HG03565 (cell line): ENCODE results near the gene RILPL1.
"Not testable (repeated sequence)": the region's sequence is repeated elsewhere in the genome, so short reads cannot be mapped to it uniquely, and the experiment has no call there.

Experiments used
- ATAC-seq: cut with Tn5 transposase; IDR thresholded peaks from one replicate; pipeline ENCODE4 v1.9.1; 2021; ENCODE audit warnings: mild to moderate bottlenecking, moderate library complexity; ENCODE audit not compliant: unreplicated experiment

RILPL1 gene, protein sequence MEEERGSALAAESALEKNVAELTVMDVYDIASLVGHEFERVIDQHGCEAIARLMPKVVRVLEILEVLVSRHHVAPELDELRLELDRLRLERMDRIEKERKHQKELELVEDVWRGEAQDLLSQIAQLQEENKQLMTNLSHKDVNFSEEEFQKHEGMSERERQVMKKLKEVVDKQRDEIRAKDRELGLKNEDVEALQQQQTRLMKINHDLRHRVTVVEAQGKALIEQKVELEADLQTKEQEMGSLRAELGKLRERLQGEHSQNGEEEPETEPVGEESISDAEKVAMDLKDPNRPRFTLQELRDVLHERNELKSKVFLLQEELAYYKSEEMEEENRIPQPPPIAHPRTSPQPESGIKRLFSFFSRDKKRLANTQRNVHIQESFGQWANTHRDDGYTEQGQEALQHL

DNA sequence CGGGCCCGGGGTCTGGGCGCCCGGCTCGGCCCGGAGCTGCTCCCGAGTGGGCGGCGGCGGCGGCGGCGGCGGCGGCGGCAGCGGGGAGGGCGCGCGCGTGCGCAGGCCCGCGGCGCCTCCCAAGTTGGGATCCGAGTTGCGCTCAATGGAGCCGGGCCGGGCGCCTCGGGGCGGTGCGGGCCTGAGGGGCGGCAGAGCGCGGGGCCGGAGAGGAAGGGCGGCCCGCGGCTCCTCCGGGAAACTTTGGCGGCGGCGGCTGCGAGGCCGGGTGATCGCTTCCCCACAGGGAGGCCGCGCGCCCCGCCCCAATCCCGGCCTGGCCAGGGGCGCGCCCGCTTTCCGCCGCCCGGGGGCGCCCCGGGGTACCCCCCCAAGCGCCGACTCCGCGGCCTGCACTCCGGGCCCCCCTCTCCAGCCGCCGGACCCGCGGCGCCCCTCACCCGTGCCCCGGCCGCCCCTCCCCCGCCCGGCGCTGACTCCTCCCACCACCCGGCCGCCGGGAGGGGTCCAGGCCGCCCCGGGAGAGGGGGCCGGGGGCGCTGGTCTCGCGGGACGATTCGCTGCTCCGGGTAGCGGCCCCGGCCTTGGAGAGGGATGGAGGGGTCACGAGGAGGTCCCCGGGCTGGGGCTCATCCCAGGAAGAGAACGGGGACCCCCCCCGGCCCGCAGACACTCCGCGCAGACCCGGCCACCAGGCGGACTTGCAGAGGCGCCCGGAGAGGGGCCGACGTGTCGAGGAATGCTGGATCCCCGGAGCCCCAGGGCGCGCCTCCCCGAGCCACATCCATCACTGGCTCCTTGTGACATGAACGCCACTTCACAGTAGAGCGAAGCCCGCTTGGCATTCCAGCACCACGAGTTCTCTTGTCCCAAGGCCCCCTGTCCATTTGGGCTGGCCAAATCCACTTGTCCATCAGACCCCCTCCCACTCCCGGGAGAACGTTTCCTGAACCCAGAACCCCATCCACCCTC lies at the start of gene RILPL1:
Gene RILPL1 (minus strand): TSS at position 48 of the 972 bp plus-strand sequence. CDS start 237 bp downstream, outside the sequence.
- no peak for ATAC-seq

DNA sequence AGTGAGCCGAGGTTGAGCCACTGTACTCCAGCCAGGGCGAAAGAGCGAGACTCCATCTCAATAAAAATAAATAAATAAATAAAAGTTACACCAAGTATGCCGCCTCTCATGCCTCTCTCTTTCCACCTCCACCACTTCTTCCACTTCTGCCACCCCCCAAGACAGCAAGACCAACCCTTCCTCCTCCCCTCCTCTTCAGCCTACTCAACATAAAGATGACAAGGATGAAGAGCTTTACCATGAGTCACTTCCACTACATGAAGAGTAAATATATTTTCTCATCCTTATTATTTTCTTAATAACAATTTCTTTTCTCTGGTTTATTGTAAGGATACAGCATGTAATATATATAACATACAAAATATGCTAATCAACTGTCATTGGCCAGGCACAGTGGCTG lies 47.3 kb upstream of the RILPL1 start:
- no peak for ATAC-seq

DNA sequence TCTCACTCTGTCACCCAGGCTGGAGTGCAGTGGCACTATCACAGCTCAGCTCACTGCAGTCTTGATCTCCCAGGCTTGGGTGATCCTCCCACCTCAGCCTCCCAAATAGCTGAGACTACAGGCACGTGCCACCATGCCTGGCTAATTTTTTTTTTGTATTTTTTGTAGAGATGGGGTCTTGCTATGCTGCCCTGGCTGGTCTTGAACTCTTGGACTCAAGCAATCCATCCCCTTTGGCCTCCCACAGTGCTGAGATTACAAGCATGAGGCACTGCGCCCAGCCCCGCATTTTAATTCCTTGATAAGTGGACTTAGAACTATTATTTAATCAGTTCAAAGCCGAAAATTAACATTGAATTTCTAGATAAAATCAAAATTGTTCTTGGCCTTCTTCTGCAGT lies 45.3 kb upstream of the RILPL1 start:
- ATAC-seq, result not testable (repeated sequence)

DNA sequence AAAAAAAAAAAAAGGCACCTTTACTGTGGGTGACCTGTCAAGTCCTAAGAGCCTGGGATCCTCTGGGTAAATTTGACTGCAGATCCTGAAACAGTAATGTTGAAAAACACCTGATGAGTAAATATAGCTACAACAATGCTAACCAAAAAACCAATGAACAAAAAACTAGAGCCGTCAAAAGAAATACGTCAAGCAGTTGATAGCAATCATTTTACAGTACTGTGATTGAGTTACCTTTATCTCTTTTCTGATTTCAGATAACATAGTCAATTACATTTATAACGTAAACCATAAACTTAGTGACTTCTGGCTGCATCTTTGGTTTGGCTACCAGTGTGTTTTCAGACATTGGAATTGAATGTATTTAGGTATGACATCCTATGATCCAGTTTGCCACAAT lies 44.7 kb upstream of the RILPL1 start:
- no peak for ATAC-seq

DNA sequence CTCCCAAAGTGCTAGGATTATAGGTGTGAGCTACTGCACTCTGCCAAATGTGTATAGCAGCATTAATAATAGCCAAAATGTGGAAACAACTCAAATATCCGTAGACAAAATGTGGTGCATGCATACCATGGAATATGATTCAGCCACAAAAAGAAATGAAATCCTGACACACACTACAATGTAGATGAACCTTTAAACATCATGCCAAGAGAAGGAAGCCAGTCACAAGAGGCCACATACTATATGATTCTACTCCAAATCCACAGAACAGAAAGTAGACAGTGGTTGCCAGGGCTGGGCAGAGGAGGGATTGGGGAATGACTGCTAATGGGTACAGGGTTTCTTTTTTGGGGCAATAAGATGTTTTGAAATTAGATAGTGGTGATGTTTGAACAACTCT lies 43.1 kb upstream of the RILPL1 start:
- no peak for ATAC-seq

DNA sequence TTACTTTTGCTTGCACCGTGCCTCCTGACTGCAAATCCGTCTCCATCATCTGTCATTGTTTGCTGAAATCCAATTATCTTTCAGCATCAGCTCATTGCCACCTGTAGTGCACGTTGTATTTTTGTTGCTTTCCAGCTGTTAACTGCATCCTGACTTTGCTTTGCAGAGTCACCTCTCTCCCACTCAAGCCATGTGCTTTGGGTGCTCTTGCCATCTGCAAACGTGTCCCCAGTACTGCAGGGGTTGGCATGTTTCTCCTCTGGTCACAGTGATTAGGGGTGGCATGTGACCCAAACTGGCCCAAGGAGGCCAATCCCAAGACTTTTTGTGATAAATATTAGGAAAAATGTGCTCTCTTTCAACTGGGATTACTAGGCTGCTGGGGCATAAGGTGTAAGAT lies 40.4 kb upstream of the RILPL1 start:
- ATAC-seq, result no peak

DNA sequence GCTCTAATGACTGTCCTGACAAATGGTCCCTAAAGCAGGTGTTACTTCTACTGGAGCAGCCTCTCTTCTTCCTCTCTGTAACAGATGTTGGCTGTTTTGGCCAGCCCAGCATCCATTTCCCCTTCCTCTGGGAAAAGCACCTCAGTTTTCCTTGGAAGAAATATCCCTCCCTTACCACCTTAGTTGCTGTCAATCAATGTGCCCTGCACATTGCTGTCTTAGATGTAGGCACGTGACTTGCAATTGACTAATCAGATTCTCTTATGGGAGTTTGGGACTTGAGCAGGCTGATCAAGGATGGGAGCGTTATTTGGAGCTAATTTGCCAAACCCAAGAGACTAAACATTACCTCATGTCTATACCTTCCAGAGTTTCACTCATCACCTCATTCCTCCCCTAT lies 38.9 kb upstream of the RILPL1 start:
- no peak for ATAC-seq

DNA sequence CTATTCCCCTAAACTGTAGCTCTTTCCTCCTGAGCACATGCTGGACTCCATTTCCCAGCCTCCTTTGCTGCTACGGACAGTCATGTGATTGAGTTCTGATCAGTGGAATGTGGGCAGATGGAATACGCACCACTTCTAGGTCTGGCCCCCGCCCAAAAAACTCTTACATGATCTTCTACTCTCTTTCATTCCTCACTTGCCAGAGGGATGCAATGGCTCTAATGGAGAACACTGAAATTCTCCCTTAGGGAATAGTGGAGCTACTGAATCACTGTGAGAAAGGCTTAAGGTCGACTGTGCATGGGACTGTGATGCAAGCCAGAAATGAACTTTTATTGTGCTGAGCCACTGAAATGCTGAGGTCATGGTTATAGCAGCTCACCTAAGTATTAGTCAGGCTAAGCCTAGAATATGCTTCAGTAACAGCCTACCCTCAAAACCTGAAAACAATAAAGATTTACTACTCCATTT lies 37.9 kb upstream of the RILPL1 start:
- no peak for ATAC-seq

DNA sequence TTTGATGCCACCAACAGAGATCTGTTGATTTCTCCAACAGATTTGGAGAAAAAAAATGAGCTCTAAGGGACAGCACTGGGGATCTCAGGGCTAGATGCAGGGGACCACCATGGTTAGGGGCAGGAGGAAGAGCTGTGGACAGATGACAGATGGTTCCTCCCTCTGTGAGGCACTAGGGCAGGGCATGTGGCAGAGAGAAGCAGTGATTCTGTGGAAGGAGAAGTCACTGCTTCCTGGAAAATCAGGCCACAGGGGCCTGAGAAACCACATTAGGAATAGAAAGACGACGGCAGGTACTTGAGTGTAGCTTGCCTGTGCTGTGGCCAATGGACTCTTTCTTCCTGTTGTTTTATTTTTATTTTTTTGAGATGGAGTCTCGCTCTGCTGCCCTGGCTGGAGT lies 25.9 kb upstream of the RILPL1 start:
- ATAC-seq, result no peak

DNA sequence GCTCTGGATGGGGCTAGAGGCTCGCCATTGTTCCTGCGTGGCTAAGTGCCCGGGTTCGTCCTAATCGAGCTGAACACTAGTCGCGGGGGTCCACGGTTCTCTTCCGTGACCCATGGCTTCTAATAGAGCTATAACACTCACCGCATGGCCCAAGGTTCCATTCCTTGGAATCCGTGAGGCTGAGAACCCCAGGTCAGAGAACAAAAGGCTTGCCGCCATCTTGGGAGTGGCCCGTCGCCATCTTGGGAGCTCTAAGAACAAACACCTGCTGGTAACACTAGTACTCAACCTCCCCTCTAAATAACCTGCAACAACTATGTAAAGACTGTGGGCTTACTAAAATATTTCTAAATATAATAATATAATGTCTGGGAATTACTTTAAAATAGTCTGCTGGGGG lies 25.0 kb upstream of the RILPL1 start:
- not testable (repeated sequence) for ATAC-seq

DNA sequence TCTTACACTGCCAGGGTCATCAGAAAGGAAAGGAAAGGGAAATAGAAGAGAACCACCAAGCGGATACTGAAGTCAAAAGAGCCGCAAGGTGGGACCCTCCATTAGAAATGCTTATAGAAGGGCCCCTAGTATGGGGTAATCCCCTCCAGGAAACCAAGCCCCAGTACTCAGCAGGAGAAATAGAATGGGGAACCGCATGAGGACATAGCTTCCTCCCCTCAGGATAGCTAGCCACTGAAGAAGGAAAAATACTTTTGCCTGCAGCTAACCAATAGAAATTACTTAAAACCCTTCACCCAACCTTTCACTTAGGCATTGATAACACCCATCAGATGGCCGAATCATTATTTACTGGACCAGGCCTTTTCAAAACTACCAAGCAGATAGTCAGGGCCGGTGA lies 21.3 kb upstream of the RILPL1 start:
- ATAC-seq, result not testable (repeated sequence)

DNA sequence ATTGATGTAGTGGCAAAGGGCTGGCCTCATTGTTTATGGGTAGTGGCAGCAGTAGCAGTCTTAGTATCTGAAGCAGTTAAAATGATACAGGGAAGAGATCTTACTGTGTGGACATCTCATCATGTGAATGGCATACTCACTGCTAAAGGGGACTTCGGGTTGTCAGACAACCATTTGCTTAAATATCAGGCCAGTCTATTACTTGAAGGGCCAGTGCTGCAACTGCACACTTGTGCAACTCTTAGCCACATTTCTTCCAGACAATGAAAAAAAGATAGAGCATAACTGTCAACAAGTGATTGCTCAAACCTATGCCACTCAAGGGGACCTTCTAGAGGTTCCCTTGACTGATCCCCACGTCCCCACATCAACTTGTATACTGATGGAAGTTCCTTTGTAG lies 20.6 kb upstream of the RILPL1 start:
- ATAC-seq, result not testable (repeated sequence)

DNA sequence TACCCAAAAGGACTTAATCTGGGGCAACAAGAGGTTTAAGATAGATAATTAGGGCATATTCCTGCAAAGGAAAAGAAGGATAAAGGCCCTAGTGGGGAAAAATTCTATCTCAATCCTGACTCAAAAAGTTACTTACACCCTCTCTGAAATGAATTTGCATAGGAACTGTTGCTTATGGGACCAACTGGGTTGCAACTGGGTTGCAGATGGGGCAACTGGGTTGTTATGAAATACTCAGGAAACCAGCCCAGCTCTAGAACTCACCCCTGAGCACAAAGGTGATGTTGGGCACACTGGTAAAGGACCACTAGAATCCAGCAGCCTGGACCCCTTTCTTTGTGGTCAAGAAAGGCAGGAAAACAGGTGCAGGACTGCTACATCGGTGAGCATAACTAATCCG lies 17.2 kb upstream of the RILPL1 start:
- ATAC-seq, result no peak

DNA sequence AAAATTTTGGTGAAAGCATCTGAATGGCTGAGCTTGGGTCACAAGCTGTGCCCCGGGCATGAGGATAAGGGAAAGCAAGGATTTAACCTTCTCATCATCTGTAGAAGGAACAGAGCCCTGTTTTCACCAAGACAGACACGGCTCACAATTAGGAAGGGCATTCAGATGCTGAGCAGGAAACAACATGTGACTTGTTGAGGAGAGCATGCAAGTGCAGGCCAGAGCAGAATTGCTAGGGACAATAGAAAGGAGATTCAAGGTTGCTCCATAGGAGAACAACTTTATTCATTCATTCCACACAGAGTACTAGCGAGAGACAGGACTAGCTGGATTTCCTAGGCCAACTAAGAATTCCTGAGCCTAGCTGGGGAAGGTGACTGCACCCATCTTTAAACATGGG lies 14.6 kb upstream of the RILPL1 start:
- ATAC-seq, result no peak

DNA sequence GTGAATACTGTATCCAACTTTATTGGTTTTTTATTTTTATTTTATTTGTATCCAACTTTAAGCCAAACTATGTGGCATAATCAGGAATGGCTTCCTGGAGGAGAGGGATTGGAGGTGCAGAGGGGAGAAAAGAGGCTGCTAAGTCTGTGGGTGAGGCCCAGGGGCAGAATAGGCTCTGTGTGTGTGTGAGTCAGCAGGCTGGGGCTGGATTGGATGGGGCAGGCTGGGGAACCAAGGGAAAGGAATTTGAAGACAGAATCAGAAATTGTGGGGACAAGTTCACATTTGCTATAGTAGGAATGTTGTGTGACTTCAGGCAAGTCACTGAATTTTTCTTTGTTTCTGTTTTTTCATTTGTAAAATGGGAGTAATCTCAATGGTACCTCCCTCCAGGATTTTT lies 12.8 kb upstream of the RILPL1 start:
- ATAC-seq, result no peak

DNA sequence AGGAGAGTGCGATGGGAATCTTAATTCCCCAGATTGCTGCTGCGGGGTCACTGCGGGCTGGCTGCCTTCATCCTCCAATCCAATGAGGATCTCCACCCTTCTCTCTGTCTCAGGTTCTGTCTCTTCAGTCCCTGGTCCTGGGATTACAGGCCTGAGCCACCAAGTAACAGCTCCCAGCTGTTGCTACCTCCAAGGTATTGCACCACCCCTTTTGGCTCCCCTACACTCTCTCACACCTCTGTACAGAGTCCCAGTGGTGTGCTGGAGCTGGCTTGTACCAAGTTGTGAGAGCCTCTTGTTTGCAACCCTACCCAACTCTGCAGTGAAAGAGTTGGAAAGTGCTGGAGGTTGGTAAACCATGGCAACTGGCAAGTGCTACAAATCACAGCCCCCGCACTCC lies 10.0 kb upstream of the RILPL1 start:
- no peak for ATAC-seq

DNA sequence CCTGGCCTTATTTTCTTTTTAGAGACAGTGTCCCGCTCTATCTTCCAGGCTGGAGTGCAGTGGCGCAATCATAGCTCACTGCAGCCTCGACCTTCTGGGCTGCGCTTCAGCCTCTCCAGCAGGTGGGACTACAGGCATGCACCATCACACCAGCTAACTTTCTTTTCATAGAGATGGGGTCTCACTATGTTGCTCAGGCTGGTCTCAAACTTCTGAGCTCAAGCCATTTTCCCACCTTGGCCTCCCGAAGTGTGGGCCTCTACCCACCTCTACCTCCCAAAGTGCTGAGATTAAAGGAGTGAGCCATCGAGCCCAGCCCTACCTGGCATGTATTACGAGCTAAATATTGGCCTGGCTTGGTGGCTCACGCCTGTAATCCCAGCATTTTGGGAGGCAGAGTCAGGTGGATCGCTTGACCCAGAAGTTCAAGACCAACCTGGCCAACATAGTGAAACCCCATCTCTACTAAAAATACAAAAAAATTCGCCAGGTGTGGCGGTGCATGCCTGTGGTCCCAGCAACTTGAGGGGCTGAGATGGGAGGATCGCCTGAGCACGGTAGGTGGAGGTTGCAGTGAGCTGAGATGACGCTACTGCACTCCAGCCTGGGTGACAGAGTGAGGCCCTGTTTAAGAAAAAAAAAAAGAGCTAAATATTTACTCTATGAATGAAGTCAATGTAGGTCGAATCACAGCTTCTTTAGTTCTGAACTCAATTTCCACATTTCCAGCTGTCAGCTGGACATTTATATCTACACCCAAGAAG lies 7.6 kb upstream of the RILPL1 start:
- no peak for ATAC-seq

DNA sequence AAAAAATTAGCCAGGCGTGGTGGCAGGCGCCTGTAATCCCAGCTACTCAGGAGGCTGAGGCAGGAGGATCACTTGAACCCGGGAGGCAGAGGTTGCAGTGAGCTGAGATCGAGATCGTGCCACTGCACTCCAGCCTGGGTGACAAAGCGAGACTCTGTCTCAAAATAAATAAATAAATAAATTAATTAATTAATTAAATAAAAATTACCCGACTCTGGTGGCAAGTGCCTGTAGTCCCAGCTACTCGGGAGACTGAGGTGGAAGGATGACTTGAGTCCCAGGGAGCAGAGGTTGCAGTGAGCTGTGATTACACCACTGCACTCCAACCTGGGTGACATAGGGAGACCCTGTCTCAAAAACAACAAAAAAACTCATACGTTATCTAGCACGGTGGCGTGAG lies 2.4 kb upstream of the RILPL1 start:
- not testable (repeated sequence) for ATAC-seq

DNA sequence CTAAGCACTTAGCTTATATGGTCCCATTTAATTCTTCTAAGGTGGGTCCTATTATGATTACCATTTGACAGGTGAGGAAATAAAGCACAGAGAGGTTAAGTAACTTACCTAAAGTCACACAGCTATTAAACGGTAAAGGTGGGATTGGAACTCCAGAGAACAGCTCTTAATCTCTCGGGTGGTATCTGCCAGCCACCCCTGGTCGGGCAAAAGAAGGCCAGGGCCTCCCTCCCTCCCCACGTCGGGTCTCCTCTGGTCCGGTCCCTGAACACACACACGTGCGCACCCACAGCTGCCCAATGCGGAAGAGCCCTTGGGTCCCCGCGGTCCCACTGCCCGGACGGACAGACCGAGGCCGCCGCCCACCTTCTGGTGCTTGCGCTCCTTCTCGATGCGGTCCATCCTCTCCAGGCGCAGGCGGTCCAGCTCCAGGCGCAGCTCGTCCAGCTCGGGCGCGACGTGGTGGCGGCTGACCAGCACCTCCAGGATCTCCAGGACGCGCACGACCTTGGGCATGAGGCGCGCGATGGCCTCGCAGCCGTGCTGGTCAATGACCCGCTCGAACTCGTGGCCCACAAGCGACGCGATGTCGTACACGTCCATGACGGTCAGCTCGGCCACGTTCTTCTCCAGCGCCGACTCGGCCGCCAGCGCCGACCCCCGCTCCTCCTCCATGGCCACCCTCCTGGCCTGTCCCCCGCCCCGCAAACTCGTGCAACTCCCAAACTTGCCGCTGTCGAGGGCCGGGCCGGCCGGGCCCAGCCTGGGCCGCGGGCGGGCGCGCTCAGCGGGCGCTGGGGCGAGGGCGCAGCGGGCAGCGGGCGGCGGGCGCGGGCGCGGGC lies 490 bp downstream of the RILPL1 start:
- ATAC-seq, result no peak

DNA sequence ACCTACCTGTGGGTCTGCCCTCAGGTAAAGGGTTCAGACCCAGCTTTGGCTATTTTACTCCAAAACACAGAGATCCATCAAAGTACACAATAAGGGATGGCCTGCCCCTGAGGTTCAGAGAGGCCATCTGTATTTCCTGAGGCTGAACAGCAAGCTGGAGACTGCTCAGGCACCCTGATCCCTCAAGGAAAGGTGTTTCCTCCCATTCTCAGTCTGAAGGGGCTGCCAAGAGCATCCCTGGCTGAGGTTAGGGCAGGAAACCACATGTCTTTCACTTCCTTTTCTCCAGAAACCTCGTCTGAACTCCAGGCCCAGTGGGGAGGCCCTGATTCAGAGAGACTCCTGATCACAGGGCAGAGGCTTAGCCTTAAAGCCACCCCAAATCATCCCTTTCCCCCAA lies 1.5 kb downstream of the RILPL1 start:
- ATAC-seq, result no peak
